ENCODE results near the gene ZSCAN20.

The ZSCAN20 gene

GRCh38 chr1:33519240-33519884 is 46.9 kb downstream of the ZSCAN20 start:
- TF ChIP-seq ZNF565 (CRISPR knock-in tag; conservative IDR thresholded peaks at IDR 0.05; ENCODE audit: low read depth) (no peak), CREB5 (CRISPR knock-in tag; IDR thresholded peaks at IDR 0.05; ENCODE audit: low read depth) (no peak), OSR1 (CRISPR knock-in tag; IDR thresholded peaks at IDR 0.05) (no peak), TCF4 (CRISPR knock-in tag; IDR thresholded peaks at IDR 0.05; ENCODE audit: borderline replicate concordance) (no peak), ARNTL (CRISPR knock-in tag; IDR thresholded peaks at IDR 0.05; ENCODE audit: borderline replicate concordance, low read depth) (no peak), RARB (CRISPR knock-in tag; IDR thresholded peaks at IDR 0.05) (no peak), ISL1 (CRISPR knock-in tag; IDR thresholded peaks at IDR 0.05) (no peak), PPARA (CRISPR knock-in tag; IDR thresholded peaks at IDR 0.05; ENCODE audit: borderline replicate concordance) (no peak), TOX (CRISPR knock-in tag; IDR thresholded peaks at IDR 0.05; ENCODE audit: borderline replicate concordance) (no peak), CSRNP3 (CRISPR knock-in tag; IDR thresholded peaks at IDR 0.05) (no peak), ZNF70 (CRISPR knock-in tag; IDR thresholded peaks at IDR 0.05) (no peak), BACH2 (CRISPR knock-in tag; IDR thresholded peaks at IDR 0.05; ENCODE audit: borderline replicate concordance) (no peak), POU6F1 (CRISPR knock-in tag; IDR thresholded peaks at IDR 0.05; ENCODE audit: borderline replicate concordance, low read depth) (no peak), SNAI2 (CRISPR knock-in tag; IDR thresholded peaks at IDR 0.05) (no peak), CSDC2 (CRISPR knock-in tag; IDR thresholded peaks at IDR 0.05) (no peak), ZFP3 (CRISPR knock-in tag; IDR thresholded peaks at IDR 0.05) (no peak), PATZ1 (CRISPR knock-in tag; IDR thresholded peaks at IDR 0.05; ENCODE audit: borderline replicate concordance) (no peak)
- no peak for ATAC-seq

- TF ChIP-seq CSRNP3 (CRISPR knock-in tag; IDR thresholded peaks at IDR 0.05) (no peak), POU6F1 (CRISPR knock-in tag; IDR thresholded peaks at IDR 0.05; ENCODE audit: borderline replicate concordance, low read depth) (no peak), TSHZ2 (CRISPR knock-in tag; IDR thresholded peaks at IDR 0.05) (no peak)
- no peak for ATAC-seq
These were observed 52.1 kb downstream of the ZSCAN20 start for GRCh38 chr1:33524586-33524985.

Measured in SK-N-SH treated with all-trans-retinoic acid at 6 μM for 48 hours (cell line).